ENCODE data around the gene FGF22.
"Not testable (repeated sequence)": the region's sequence is repeated elsewhere in the genome, so short reads cannot be mapped to it uniquely, and the experiment has no call there.

Gene FGF22

GRCh38 chr19:622666-623065, 17.0 kb upstream of the FGF22 start:
- no peak for DNase-seq

GRCh38 chr19:623175-623916, 16.3 kb upstream of the FGF22 start:
- no peak for DNase-seq

DNA sequence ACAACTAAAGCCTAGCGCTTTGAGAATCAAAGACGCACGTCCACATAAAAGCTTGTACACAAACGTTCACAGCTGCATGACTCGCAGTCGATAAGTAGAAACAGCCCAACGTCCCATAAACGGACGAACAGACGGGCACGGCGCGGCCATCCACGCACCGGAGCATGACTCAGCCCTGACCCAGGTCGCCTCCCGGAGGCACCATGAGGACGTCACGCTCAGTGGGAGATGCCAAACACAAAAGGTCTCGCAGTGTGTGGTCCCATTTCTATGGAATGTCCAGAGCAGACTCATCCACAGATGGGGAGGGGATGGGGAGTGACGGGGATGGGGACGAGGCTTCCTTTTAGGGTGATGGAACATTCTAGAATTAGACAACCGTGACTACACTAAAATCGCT, 15.7 kb upstream of the FGF22 start:
- DNase-seq = no peak

DNA sequence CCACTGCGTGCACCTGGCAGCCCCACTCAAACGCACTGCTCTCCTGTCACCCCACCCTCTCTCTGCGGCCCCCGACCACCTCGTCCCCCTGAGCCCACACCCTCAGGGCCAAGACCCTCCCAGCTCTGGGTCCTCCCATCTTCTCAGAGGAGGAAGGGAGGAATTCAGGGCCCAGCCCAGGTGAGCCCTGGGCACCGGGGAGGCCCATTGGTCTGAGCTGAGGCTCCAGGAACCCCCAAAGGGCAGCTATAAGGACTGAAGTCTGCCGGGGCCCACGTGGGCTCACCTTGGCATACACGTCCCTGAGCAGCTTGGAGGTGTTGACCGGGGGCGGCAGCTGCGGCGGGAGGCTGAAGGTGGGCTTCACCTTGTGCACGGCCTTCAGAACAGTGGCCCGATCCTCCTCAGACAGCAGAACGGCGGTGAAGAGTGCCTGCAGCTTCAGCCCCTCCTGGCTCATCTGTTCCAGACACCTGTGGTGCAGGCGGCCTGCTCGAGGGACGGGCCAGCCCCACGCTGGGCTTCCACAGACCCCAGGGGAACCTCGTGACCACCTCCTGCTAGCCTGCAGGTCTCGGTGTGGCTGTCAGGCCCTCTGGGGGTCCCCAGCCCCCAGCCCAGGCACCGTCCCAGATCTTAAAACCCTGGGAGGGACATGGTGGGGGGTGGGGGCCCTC, 15.1 kb upstream of the FGF22 start:
- no peak for DNase-seq

DNA sequence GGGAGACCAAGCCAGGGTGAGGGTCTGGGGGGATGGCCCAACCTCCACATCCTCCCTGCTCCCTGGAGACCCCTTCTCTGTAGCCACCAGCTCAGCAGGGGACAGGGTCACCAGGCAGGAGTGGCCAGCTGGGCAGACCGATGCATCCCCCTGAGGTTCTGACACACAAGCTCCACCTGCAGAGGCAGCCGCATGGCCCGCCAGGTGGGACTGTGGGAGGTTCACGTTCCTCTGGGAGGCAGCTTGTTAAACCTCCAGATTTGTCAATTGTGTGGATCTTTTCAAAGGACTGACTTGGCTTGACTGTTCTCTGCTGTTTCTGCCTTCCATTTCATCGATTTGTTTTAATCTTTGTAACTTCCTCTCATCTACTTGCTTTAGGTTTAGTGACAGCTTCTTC, 14.4 kb upstream of the FGF22 start:
- no peak for DNase-seq

GRCh38 chr19:626566-626965, 13.1 kb upstream of the FGF22 start:
- DNase-seq = not testable (repeated sequence)

GRCh38 chr19:628168-628567, 11.5 kb upstream of the FGF22 start:
- DNase-seq = no peak

- not testable (repeated sequence) for DNase-seq
Observed at GRCh38 chr19:629515-629914, 10.2 kb upstream of the FGF22 start.

- no peak for DNase-seq
Observed at GRCh38 chr19:629961-630714, 9.5 kb upstream of the FGF22 start.

- no peak for DNase-seq
Observed at GRCh38 chr19:632579-633067, 7.1 kb upstream of the FGF22 start.

- DNase-seq = peak; percentile 87
Observed at GRCh38 chr19:633068-633785, 6.5 kb upstream of the FGF22 start, which contains the start of gene POLRMT. Gene POLRMT, minus strand, starts transcription at chr19:633537. Its CDS starts 25 bp downstream, at chr19:633512.

GRCh38 chr19:633786-634639, 5.7 kb upstream of the FGF22 start:
- DNase-seq = no peak

- DNase-seq = no peak
Observed at GRCh38 chr19:634975-635652, 4.6 kb upstream of the FGF22 start.

DNA sequence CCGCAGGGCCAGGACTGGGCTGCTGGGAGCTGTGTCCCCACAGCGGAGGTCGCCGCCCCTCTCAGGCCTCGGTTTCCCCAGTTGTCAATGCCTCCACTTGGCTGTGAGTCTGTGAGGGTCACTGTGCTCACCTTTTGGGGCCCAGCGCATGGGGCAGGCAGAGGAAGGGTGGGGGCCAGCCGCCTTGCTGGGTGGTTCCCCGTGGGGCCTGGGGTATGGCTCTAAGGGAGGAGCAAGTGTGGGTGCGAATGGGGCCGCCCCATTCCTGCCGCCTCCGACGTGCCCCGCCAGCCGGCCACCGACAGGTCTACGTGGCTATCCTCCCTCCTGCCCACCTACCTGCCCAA, 800 bp upstream of the FGF22 start:
- DNase-seq = no peak

DNA sequence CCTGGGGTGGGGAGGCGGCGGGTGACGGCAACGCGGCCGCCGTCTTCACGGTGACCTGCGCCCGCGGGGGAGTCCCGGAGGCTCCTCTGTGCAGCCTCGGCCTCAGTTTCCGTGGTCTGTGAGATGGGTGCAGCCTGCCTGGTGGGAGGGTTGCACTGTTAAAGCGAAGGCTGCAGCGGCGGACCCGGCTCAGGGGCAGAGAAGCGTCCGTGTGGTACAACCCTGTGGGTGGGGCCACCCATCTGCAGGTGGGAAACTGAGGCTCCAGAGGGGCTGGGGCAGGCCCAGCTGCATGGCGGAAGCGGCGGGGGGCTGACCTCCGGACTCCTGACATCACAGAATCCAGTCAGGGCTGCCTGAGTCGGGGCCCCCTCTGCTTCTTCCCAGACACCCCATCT, 481 bp downstream of the FGF22 start:
- no peak for DNase-seq

GRCh38 chr19:640606-641189, 1.0 kb downstream of the FGF22 start:
- no peak for DNase-seq

DNA sequence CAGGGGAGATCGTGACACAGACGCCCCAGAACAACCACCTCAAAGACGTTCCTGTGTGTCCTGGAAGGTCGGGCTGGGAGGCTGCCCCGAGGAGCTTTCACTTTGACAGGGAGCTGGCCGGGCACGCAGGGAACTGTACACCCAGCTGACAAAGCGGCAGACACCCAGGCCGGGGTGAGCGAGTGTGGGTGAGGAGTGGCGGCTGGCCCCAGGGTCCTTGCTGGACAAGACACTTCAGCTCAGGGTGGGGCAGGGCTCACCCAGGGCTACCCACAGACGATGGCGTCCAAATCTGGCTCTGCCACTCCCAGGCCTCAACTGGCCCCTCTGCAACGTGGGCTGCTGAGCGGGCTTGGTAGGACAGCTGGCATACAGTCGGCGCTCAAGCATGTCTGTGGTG, 2.0 kb downstream of the FGF22 start:
- no peak for DNase-seq

GRCh38 chr19:642767-643727, 3.4 kb downstream of the FGF22 start:
- no peak for DNase-seq

- no peak for DNase-seq
Observed at GRCh38 chr19:643736-644135, 4.1 kb downstream of the FGF22 start.

- no peak for DNase-seq
Observed at GRCh38 chr19:644363-644762, 4.7 kb downstream of the FGF22 start.
